Hindlimb muscle (tissue), 1 donor: Measurements from ENCODE around the gene HAPLN3. TPM values are rescaled to one million over a fixed set of nuclear protein-coding genes. Genes with fewer than 3 reads are reported as not detected.

Experiments
- DNase-seq: peaks from one replicate; pipeline ENCODE4 v3.0.0-alpha.2; 2013
- polyA plus RNA-seq: library from polyadenylated mRNA; unstranded; fragments of 120-200 nt; gene quantifications from one replicate; pipeline ENCODE4 v1.2.1, GENCODE V29; 2013; ENCODE audit not compliant: insufficient read length

Gene HAPLN3
- polyA plus RNA-seq, 1 donor: 6.1 TPM

GRCh38 chr15:88891540-88892254, 3.6 kb downstream of the HAPLN3 start:
- DNase-seq: no peak

- no peak for DNase-seq
Observed at GRCh38 chr15:88890495-88890894, 4.8 kb downstream of the HAPLN3 start.

- DNase-seq: no peak
Observed at GRCh38 chr15:88888719-88889118, 6.6 kb downstream of the HAPLN3 start.

GRCh38 chr15:88887068-88887580, 8.2 kb downstream of the HAPLN3 start:
- DNase-seq: no peak

- no peak for DNase-seq
Observed at GRCh38 chr15:88882785-88883184, 12.6 kb downstream of the HAPLN3 start.

GRCh38 chr15:88881775-88882174, 13.6 kb downstream of the HAPLN3 start:
- no peak for DNase-seq

- no peak for DNase-seq
Observed at GRCh38 chr15:88880944-88881740, 14.2 kb downstream of the HAPLN3 start.

- no peak for DNase-seq
Observed at GRCh38 chr15:88878720-88879184, 16.6 kb downstream of the HAPLN3 start.

GRCh38 chr15:88877906-88878305, 17.4 kb downstream of the HAPLN3 start:
- no peak for DNase-seq

GRCh38 chr15:88877415-88877814, 17.9 kb downstream of the HAPLN3 start:
- no peak for DNase-seq

GRCh38 chr15:88876573-88876972, 18.8 kb downstream of the HAPLN3 start:
- no peak for DNase-seq

GRCh38 chr15:88874684-88875083, 20.7 kb downstream of the HAPLN3 start:
- DNase-seq: no peak

- no peak for DNase-seq
Observed at GRCh38 chr15:88874275-88874674, 21.1 kb downstream of the HAPLN3 start.

- DNase-seq: no peak
Observed at GRCh38 chr15:88873786-88874185, 21.6 kb downstream of the HAPLN3 start.

GRCh38 chr15:88872706-88873105, 22.6 kb downstream of the HAPLN3 start:
- DNase-seq: no peak

- no peak for DNase-seq
Observed at GRCh38 chr15:88872106-88872505, 23.2 kb downstream of the HAPLN3 start.

- no peak for DNase-seq
Observed at GRCh38 chr15:88871313-88871712, 24.0 kb downstream of the HAPLN3 start.

GRCh38 chr15:88866295-88866881, 29.0 kb downstream of the HAPLN3 start:
- DNase-seq: no peak

GRCh38 chr15:88865498-88866099, 29.7 kb downstream of the HAPLN3 start:
- no peak for DNase-seq

GRCh38 chr15:88864861-88865497, 30.4 kb downstream of the HAPLN3 start:
- no peak for DNase-seq

- no peak for DNase-seq
Observed at GRCh38 chr15:88863412-88863811, 31.9 kb downstream of the HAPLN3 start.

- DNase-seq: no peak
Observed at GRCh38 chr15:88860212-88860611, 35.1 kb downstream of the HAPLN3 start.
